HepG2 (cell line): ENCODE data around the gene OR13J1. TPM values are rescaled to one million over a fixed set of nuclear protein-coding genes. Genes with fewer than 3 reads are reported as not detected.
A peak's percentile ranks its signal among the peaks of the same experiment; 100 is the strongest.

ENCODE experiments used
- ATAC-seq: fragments of 200-7000 bp; cut with Tn5 transposase; 3 replicates; pipeline ENCODE4 v1.9.1; 2020; ENCODE audit warnings: mild to moderate bottlenecking, moderate library complexity
- BruUV-seq: library from RNA; stranded (reverse); fragments of 400-500 nt; replicated peaks from 2 replicates; lab custom pipeline; 2021; lab: Mats Ljungman, UMichigan
- CTCF ChIA-PET: fragments of 300-600 bp; formaldehyde crosslinking; extraction: SDS; loops from one replicate; lab custom pipeline; 2021; ENCODE audit warnings: low total read pairs, inconsistent platforms, low intra/inter-chr PET ratio; lab: Yijun Ruan, JAX
- POLR2A ChIA-PET: fragments of 350-600 bp; sonication (Branson Sonifier 250); formaldehyde crosslinking; loops from one replicate; lab custom pipeline; 2020; ENCODE audit warnings: antibody characterized with exemption, inconsistent platforms; lab: Yijun Ruan, JAX
- DNase-seq: peaks from one replicate; pipeline ENCODE4 v3.0.0-alpha.2; 2015; ENCODE audit warnings: low spot score
- FAIRE-seq: peaks from 3 replicates; lab custom pipeline; 2011; peaks lifted over from hg19 to GRCh38; lab: Jason Lieb, UNC
- H2AFZ ChIP-seq: one replicate; pipeline ENCODE4 v1.6.1; 2011; ENCODE audit warnings: low read length, inconsistent platforms
- H3K27ac ChIP-seq: fragments of 300-600 bp; 3 replicates; pipeline ENCODE4 v1.8.0; 2011; ENCODE audit warnings: mixed run types, mild to moderate bottlenecking, mixed read lengths, low read length, inconsistent platforms; ENCODE audit not compliant: insufficient read depth; ENCODE audit errors: extremely low read length
- H3K27me3 ChIP-seq, 2 experiments: fragments of 200-600 bp in 1 of 2; 2 replicates in 1 of 2; 3 replicates in 1 of 2; pipeline versions ENCODE4 v1.6.0 to v1.8.0; 2011; ENCODE audit warnings: low read length in 2 of 2, mild to moderate bottlenecking in 2 of 2, moderate library complexity in 2 of 2, inconsistent platforms in 1 of 2; ENCODE audit not compliant: insufficient read depth in 2 of 2, control insufficient read depth in 1 of 2
- H3K36me3 ChIP-seq, 2 experiments: fragments of 200-600 bp in 1 of 2; replicated peaks in 1 of 2; 2 replicates in 1 of 2; 3 replicates in 1 of 2; pipeline versions ENCODE4 v1.5.1 to v1.8.0; 2011; ENCODE audit warnings: low read length in 2 of 2, inconsistent platforms in 1 of 2; ENCODE audit not compliant: insufficient read depth in 2 of 2, control insufficient read depth in 1 of 2
- H3K4me1 ChIP-seq: 2 replicates; pipeline ENCODE4 v1.5.1; 2012; ENCODE audit warnings: low read length, inconsistent platforms; ENCODE audit not compliant: insufficient read depth
- H3K4me2 ChIP-seq: 2 replicates; pipeline ENCODE4 v1.6.0; 2011; ENCODE audit warnings: low read depth, low read length, inconsistent platforms
- H3K4me3 ChIP-seq, 3 experiments: fragments of 200-600 bp in 1 of 3; sonication (generic), shearing (Covaris generic) in 1 of 3; replicated peaks in 1 of 3; 2 replicates each; pipeline ENCODE4 v1.5.1; 2011 to 2016; ENCODE audit warnings: low read length in 3 of 3, inconsistent platforms in 2 of 3, low read depth in 2 of 3, mild to moderate bottlenecking in 2 of 3, control low read depth in 1 of 3, mixed read lengths in 1 of 3; ENCODE audit not compliant: insufficient read depth in 1 of 3
- H3K79me2 ChIP-seq: one replicate; pipeline ENCODE4 v1.6.1; 2011; ENCODE audit warnings: low read length, inconsistent platforms; ENCODE audit not compliant: insufficient read depth
- H3K9ac ChIP-seq: 2 replicates; pipeline ENCODE4 v1.6.0; 2011; ENCODE audit warnings: mild to moderate bottlenecking, low read depth, low read length, inconsistent platforms; ENCODE audit not compliant: insufficient read depth
- H3K9me3 ChIP-seq: 2 replicates; pipeline ENCODE4 v1.5.1; 2012; ENCODE audit warnings: mild to moderate bottlenecking, low read length
- H4K20me1 ChIP-seq: 2 replicates; pipeline ENCODE4 v1.6.0; 2011; ENCODE audit warnings: inconsistent platforms, mild to moderate bottlenecking, low read length, moderate library complexity; ENCODE audit not compliant: insufficient read depth
- HNRNPLL ChIP-seq: fragments of 200-400 bp; formaldehyde crosslinking; IDR thresholded peaks from 2 replicates; pipeline ENCODE4 v1.6.1; 2017; ENCODE audit warnings: mild to moderate bottlenecking, low read depth, low read length; ENCODE audit not compliant: poor library complexity, severe bottlenecking
- PHF20 ChIP-seq: sonication (generic); formaldehyde crosslinking; IDR thresholded peaks from 2 replicates; pipeline ENCODE4 v1.5.0; 2020; ENCODE audit warnings: mild to moderate bottlenecking, missing genetic modification reagents
- RARG ChIP-seq: sonication (generic); formaldehyde crosslinking; IDR thresholded peaks from 2 replicates; pipeline ENCODE4 v1.4.0; 2020; ENCODE audit warnings: low read depth, mild to moderate bottlenecking, missing genetic modification reagents
- STAG1 ChIP-seq: sonication (generic); formaldehyde crosslinking; IDR thresholded peaks from 2 replicates; pipeline ENCODE4 v1.4.0; 2020; ENCODE audit warnings: missing genetic modification reagents
- ZSCAN22 ChIP-seq: sonication (generic); formaldehyde crosslinking; IDR thresholded peaks from 2 replicates; pipeline ENCODE4 v1.4.0; 2020; ENCODE audit warnings: mild to moderate bottlenecking, missing genetic modification reagents
- WGBS: methylation state at CpG from one replicate; pipeline ENCODE4 v1.1.6; 2017; ENCODE audit warnings: low lambda C conversion rate; 5-methylcytosine and 5-hydroxymethylcytosine counted together
- in situ Hi-C: cut with HindIII; loops from 2 replicates; pipeline ENCODE4 v1.10.0; 2017; ENCODE audit warnings: low pct_unique_long_range_greater_than_20kb; ENCODE audit not compliant: extremely low pct_ligation_motif_present
- intact Hi-C: fragments of 100-400 bp; cut with micrococcal nuclease; formaldehyde crosslinking; loops from one replicate; pipeline ENCODE4 v1.10.0; 2022; ENCODE audit not compliant: unreplicated experiment
- polyA plus RNA-seq, 8 experiments: library from polyadenylated mRNA; depleted of rRNA in 3 of 8; stranded (reverse) in 7 of 8; unstranded in 1 of 8; fragments of >200 nt; fragmentation: Illumina TruSeq in 4 of 8; extraction: Trizol in 4 of 8; gene quantifications; 2 replicates each; pipeline versions ENCODE4 v1.2.1 to v1.2.3, GENCODE V29; 2011 to 2016; ENCODE audit warnings: low read depth in 4 of 8, missing spikeins in 1 of 8, mixed read lengths in 1 of 8; ENCODE audit not compliant: insufficient read depth in 1 of 8
- total RNA-seq, 5 experiments: library from RNA; depleted of rRNA; stranded (reverse); fragments of >200 nt; fragmentation: Illumina TruSeq; extraction: Trizol; gene quantifications; 2 replicates each; pipeline ENCODE4 v1.2.3, GENCODE V29; 2016; ENCODE audit warnings: low read depth in 1 of 5
- TF ChIP-seq, protein P1 (sequence below): sonication (generic); formaldehyde crosslinking; IDR thresholded peaks from 2 replicates; pipeline ENCODE4 v1.4.0; 2020; ENCODE audit warnings: mild to moderate bottlenecking, missing genetic modification reagents
- TF ChIP-seq, protein P2 (sequence below): sonication (generic); formaldehyde crosslinking; IDR thresholded peaks from 2 replicates; pipeline ENCODE4 v1.4.0; 2020; ENCODE audit warnings: missing genetic modification reagents

The OR13J1 gene
- total and polyA plus RNA-seq, 2 of the 13 experiments (the other 11 are each of a cell fraction or from before 2014, with no cell fraction given) = not detected

DNA sequence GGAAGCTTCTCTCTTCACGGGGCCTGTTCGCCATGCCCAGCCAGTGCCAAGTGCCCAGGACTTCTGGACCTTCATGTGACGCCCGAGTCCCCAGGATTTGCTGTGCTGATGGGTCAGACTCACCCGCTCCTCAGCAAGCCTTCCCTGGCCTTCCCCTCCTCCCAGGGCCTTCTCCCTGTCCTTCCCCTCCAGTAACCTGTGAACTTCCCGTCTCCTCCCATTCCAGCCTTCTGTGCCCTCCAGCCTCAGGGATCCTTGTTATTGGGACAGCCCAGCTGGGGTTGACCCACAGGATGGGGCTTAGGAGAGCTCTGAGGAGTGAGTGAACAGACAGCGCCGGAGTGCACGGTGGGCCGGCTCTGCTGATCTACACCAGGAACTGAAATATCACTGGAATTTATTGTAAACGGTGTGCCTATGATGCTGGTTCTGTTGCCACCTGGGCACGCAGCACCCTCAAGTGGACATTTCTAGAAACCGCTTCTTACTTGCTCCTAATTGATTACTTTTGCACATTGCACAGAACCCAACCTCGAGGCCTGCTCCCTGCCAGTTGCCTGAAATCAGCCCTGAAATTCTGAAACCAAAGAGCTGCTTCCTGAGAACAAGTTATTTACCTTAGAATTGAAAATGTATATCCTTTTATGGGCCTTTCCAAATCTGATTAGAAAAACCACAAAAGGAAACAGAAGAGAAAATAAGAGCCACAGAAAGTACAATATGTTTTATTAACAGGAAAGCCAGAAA lies 40.6 kb upstream of the OR13J1 start (continued):
- TF ChIP-seq STAG1 (CRISPR knock-in tag) (peak; percentile 67), RARG (CRISPR knock-in tag) (no peak)

DNA sequence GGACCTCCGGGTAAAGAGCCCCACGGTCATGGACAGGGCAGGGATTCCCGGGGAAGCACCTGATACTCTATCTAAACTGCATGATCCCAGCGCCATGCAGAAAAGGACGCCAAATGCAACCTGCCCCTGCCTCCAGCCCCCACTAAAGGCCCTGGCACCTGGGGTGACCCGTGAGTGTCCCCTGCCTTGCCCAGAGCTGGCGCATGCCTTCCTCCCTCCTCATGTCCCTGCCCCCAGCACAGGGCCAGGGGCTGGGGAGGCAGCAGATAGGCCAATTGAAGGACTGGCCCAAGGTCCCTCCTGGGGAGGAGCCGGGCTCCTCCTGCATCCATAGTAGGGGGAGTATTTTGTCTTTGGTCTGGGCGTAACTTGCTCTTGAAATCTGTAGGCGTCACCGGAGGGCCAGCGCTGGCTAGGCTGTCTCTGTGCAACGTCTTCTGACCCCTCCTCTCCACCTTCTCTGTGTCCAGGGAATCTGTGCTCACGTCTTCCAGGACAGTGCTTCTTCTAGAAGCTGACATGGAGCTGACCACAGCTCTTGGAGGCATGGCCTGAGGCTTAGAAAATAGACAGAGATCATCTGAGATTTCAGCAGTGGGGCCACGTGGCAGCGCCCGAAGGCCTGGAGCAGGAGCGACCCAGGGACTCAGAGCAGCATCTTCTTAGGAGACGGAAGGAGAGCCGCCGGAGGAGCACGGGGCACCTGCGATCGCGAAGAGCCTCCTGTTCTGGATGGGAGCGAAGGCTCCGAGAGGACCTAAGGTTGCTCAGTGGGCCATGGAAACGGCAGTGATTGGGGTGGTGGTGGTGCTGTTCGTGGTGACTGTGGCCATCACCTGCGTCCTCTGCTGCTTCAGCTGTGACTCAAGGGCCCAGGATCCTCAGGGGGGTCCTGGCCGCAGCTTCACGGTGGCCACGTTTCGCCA lies 39.7 kb upstream of the OR13J1 start:
- CTCF ChIA-PET = interaction anchor here (1.5 kb wide), 1 partner anchor 8 kb away, joined by 3 read pairs; no protein-coding TSS in a partner anchor
- H3K9ac ChIP-seq = no peak overlapping the region
- FAIRE-seq (no peak), ATAC-seq (no peak), DNase-seq (no peak)
- no peaks in the 10 kb centered on the region for H3K36me3 ChIP-seq
- no peak overlapping the region for H3K4me2 ChIP-seq
- no peak overlapping the region for H3K27ac ChIP-seq
- POLR2A ChIA-PET = no interaction called here
- H4K20me1 ChIP-seq = no peaks in the 10 kb centered on the region
- TF ChIP-seq ZSCAN22 (CRISPR knock-in tag) (no peak), HNRNPLL (peak; percentile 20), PHF20 (CRISPR knock-in tag) (no peak)
- TF ChIP-seq, protein P1, sequence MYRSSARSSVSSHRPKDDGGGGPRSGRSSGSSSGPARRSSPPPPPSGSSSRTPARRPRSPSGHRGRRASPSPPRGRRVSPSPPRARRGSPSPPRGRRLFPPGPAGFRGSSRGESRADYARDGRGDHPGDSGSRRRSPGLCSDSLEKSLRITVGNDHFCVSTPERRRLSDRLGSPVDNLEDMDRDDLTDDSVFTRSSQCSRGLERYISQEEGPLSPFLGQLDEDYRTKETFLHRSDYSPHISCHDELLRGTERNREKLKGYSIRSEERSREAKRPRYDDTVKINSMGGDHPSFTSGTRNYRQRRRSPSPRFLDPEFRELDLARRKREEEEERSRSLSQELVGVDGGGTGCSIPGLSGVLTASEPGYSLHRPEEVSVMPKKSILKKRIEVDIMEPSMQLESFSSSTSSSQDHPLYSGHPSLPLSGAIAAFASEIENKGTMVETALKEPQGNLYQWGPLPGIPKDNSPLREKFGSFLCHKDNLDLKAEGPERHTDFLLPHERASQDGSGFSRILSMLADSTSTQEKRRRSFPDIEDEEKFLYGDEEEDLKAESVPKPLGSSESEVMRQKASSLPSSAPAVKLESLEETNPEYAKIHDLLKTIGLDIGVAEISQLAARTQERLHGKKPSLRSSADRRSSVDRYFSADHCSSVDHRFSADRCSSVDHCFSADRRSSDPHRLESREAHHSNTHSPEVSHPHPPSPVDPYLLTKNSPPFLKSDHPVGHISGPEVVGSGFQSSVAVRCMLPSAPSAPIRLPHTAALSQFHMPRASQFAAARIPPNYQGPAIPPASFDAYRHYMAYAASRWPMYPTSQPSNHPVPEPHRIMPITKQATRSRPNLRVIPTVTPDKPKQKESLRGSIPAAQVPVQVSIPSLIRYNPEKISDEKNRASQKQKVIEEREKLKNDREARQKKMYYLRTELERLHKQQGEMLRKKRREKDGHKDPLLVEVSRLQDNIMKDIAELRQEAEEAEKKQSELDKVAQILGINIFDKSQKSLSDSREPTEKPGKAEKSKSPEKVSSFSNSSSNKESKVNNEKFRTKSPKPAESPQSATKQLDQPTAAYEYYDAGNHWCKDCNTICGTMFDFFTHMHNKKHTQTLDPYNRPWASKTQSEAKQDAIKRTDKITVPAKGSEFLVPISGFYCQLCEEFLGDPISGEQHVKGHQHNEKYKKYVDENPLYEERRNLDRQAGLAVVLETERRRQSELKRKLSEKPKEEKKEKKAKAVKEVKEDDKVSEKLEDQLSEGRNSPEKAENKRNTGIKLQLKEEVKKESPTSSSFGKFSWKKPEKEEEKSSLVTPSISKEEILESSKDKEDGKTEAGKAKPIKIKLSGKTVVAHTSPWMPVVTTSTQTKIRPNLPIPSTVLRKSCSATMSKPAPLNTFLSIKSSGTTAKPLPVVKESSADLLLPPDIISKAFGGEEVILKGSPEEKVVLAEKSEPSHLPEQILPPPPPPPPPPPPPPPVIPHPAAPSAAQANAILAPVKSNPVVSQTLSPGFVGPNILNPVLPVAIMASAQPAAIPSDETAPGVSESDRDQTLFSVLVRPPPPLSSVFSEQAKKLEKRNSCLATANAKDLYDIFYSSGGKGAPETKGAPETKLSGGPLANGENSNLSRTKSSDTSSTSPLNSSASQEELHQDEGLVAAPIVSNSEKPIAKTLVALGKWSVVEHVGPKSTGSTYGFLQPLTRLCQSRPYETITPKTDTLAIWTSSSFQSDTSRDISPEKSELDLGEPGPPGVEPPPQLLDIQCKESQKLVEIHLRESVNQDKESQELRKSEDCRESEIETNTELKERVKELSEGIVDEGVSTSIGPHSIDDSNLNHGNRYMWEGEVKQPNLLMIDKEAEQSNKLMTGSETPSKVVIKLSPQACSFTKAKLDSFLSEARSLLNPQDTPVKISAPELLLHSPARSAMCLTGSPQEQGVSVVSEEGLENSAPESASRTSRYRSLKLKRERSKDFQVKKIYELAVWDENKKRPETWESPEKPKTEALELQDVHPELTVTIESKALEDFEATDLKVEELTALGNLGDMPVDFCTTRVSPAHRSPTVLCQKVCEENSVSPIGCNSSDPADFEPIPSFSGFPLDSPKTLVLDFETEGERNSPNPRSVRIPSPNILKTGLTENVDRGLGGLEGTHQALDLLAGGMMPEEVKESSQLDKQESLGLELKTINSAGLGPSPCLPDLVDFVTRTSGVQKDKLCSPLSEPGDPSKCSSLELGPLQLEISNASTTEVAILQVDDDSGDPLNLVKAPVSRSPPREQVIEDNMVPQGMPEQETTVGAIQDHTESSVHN = no peak
- TF ChIP-seq, protein P2, sequence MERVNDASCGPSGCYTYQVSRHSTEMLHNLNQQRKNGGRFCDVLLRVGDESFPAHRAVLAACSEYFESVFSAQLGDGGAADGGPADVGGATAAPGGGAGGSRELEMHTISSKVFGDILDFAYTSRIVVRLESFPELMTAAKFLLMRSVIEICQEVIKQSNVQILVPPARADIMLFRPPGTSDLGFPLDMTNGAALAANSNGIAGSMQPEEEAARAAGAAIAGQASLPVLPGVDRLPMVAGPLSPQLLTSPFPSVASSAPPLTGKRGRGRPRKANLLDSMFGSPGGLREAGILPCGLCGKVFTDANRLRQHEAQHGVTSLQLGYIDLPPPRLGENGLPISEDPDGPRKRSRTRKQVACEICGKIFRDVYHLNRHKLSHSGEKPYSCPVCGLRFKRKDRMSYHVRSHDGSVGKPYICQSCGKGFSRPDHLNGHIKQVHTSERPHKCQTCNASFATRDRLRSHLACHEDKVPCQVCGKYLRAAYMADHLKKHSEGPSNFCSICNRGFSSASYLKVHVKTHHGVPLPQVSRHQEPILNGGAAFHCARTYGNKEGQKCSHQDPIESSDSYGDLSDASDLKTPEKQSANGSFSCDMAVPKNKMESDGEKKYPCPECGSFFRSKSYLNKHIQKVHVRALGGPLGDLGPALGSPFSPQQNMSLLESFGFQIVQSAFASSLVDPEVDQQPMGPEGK = no peak
- WGBS = 90% methylated on average over 20 of the region's 34 CpGs
- no TSS peak for BruUV-seq
- no peak overlapping the region for H2AFZ ChIP-seq
- H3K9me3 ChIP-seq = no peaks in the 10 kb centered on the region
- no peak overlapping the region for H3K4me3 ChIP-seq
- H3K4me1 ChIP-seq = peaks cover 84% of the 10 kb centered on the region
- in situ Hi-C loops = no loop called here
- no peaks in the 10 kb centered on the region for H3K79me2 ChIP-seq
- peaks cover 0 to 10% of the 10 kb centered on the region in 2 experiments; a peak in 2 of 5 replicates for H3K27me3 ChIP-seq
- intact Hi-C loops = no loop called here
